ENCODE results near the gene POLD3. TPM values are rescaled to one million over a fixed set of nuclear protein-coding genes. Genes with fewer than 3 reads are reported as not detected.

POLD3 gene
- total RNA-seq, 4 donors from 2014 or later, result 19.8 to 55.3 (median 34.2) TPM

DNA sequence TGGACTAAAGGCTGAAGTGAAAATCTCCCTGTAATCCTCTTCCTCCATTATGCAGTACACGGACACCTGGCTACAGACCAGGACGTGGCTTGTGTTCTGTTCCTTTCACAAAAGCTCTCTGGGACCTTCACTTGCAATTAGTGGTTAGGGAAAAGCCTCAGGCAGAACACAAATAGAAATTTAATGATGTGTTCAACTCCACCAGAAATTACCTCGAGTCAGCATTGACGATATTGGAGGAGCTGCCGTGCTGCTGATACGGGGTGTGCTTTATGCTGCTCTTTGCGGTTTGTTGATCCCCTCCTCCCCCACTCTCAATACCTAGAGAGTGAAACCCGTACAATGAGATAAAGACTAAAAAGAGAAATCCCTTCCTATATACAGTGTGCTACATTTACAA is 48.9 kb downstream of the POLD3 start:
- no peak for TF ChIP-seq POLR2A (IDR thresholded peaks at IDR 0.05)
- TF ChIP-seq, protein P1, sequence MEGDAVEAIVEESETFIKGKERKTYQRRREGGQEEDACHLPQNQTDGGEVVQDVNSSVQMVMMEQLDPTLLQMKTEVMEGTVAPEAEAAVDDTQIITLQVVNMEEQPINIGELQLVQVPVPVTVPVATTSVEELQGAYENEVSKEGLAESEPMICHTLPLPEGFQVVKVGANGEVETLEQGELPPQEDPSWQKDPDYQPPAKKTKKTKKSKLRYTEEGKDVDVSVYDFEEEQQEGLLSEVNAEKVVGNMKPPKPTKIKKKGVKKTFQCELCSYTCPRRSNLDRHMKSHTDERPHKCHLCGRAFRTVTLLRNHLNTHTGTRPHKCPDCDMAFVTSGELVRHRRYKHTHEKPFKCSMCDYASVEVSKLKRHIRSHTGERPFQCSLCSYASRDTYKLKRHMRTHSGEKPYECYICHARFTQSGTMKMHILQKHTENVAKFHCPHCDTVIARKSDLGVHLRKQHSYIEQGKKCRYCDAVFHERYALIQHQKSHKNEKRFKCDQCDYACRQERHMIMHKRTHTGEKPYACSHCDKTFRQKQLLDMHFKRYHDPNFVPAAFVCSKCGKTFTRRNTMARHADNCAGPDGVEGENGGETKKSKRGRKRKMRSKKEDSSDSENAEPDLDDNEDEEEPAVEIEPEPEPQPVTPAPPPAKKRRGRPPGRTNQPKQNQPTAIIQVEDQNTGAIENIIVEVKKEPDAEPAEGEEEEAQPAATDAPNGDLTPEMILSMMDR (IDR thresholded peaks at IDR 0.05), result no peak
- Histone ChIP-seq H3K27me3 (no peaks in the 10 kb centered on the region), H3K4me1 (no peaks in the 10 kb centered on the region), H3K36me3 (peaks cover 0 to 31% (median 4%) of the 10 kb centered on the region in 3 donors), H3K9me3 (no peaks in the 10 kb centered on the region), H3K4me3 (no peak overlapping the region), H3K27ac (no peak overlapping the region)
- no peak for DNase-seq

DNA sequence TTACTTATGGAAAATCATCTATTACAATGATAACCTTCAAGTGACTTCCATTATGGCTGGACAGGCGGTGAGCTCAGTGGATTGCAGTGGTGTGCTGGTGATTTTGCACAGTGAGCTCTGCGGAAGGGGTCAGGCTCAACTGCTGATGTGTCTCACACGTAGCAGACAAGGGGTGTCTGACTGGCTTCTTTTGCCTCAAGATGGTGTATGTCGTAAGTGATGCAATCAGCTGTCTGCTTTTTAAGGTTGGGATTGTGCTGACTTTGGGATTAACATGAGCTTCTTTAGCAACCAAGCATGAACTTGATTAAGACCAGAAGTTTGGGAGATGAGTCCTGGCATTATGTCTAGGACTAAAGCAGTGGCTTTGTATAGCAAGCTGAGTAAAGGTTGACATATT is 49.5 kb downstream of the POLD3 start:
- TF ChIP-seq POLR2A (IDR thresholded peaks at IDR 0.05), result no peak
- TF ChIP-seq, protein P1 (IDR thresholded peaks at IDR 0.05), result no peak
- H3K36me3 ChIP-seq, result peaks cover 0 to 26% (median 4%) of the 10 kb centered on the region in 3 donors
- H3K27me3 ChIP-seq, result no peaks in the 10 kb centered on the region
- H3K27ac ChIP-seq, result no peak overlapping the region
- no peaks in the 10 kb centered on the region for H3K4me1 ChIP-seq
- no peaks in the 10 kb centered on the region for H3K9me3 ChIP-seq
- H3K4me3 ChIP-seq, result no peak overlapping the region
- DNase-seq, result no peak

DNA sequence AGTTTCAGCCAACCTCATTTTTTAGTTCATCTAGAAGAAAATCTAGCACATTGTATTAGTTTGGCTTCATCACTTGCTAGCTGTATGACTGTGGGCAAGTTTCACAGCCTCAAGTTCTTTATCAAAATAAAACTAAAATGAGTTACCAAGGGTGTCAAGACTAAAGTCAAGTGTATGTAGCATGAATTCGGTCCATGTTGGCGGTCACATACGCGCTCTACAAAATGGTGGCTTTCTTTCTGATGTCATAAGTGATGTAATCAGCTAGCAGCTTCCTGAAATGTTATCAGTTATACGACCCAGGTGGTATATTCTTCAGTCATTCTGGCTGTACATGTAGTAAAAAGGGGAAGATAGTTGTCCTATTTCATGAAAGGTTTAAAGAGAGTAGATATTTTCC is 50.5 kb downstream of the POLD3 start:
- Histone ChIP-seq H3K9me3 (no peaks in the 10 kb centered on the region), H3K27ac (peak overlapping the region in 1 of 4 donors; percentile 59), H3K4me3 (no peak overlapping the region), H3K27me3 (no peaks in the 10 kb centered on the region), H3K4me1 (no peaks in the 10 kb centered on the region), H3K36me3 (peaks cover 0 to 26% (median 4%) of the 10 kb centered on the region in 3 donors)
- DNase-seq, result no peak
- TF ChIP-seq, protein P1 (IDR thresholded peaks at IDR 0.05), result no peak
- TF ChIP-seq POLR2A (IDR thresholded peaks at IDR 0.05), result no peak

DNA sequence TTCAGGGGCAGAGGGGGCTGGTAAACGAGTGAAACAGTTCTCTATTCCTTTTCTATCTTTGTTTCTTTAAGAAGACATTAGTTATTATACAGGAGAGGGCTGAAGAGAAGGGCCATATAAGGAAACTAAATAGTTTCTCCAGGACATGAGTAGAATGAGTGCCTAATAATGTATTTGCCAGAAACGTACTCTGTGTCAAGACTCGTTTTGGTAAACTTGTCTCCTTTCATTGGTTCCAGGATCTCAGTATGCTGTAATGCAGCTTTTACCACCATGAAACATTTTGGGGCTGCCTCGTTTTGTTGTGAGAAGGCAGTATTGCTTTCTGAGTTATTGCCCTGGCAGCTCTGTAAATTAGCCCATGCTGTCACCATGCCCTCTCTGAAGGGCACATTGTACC is 51.7 kb downstream of the POLD3 start:
- Histone ChIP-seq H3K9me3 (no peaks in the 10 kb centered on the region), H3K4me3 (no peak overlapping the region), H3K36me3 (peaks cover 0 to 16% (median 4%) of the 10 kb centered on the region in 3 donors), H3K4me1 (no peaks in the 10 kb centered on the region), H3K27me3 (no peaks in the 10 kb centered on the region), H3K27ac (peak overlapping the region in 1 of 4 donors; percentile 59)
- DNase-seq, result no peak
- TF ChIP-seq, protein P1 (IDR thresholded peaks at IDR 0.05), result no peak
- TF ChIP-seq POLR2A (IDR thresholded peaks at IDR 0.05), result no peak

DNA sequence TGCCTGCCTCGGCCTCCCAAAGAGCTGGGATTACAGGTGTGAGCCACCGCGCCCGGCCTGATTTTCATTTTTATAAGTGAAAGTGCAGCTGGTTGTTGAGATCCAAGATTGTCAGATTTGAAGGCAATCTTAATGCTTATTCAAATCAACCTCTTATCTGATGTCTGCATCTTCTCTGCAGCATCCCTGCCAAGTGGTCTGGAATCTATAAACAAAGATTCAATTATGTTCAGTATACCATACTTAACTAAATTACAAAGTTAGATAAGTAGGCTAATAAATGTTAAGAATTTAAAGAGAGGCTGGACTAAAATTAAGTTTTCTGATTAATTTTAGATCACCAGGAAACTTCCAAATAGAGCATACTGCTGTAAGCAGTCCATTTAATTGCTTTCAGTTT is 53.8 kb downstream of the POLD3 start:
- no peak overlapping the region for H3K4me3 ChIP-seq
- no peak overlapping the region for H3K27ac ChIP-seq
- peaks cover 0 to 4% (median 4%) of the 10 kb centered on the region in 3 donors for H3K36me3 ChIP-seq
- DNase-seq, result no peak
- no peaks in the 10 kb centered on the region for H3K27me3 ChIP-seq
- no peaks in the 10 kb centered on the region for H3K9me3 ChIP-seq
- TF ChIP-seq, protein P1 (IDR thresholded peaks at IDR 0.05), result no peak
- H3K4me1 ChIP-seq, result no peaks in the 10 kb centered on the region

DNA sequence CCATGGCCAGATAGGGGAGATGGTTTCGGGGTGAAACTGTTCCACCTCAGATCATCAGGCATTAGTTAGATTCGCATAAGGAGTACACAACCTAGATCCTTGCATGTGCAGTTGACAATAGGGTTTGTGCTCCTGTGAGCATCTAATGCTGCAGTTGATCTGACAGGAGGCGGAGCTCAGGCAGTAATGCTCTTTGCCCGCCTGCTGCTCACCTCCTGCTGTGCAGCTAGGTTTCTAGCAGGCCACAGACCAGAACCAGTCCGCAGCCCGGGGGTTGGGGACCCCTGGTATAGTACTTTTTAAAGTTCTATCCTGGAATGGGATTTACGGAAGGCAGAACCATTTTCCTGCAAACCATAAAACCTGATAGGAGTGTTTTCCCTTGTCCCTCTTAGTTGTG is 54.6 kb downstream of the POLD3 start:
- Histone ChIP-seq H3K4me3 (no peak overlapping the region), H3K36me3 (no peaks in the 10 kb centered on the region), H3K27me3 (no peaks in the 10 kb centered on the region), H3K9me3 (no peaks in the 10 kb centered on the region), H3K4me1 (no peaks in the 10 kb centered on the region), H3K27ac (no peak overlapping the region)
- DNase-seq, result no peak
- TF ChIP-seq POLR2A (IDR thresholded peaks at IDR 0.05), result no peak
- TF ChIP-seq, protein P1 (IDR thresholded peaks at IDR 0.05), result no peak

Data from Peyer's patch (tissue), 4 donors.